ENCODE results near the gene VAV2.

GRCh38 chr9:133878402-133878801 lies 113.7 kb downstream of the VAV2 start:
- TF ChIP-seq POLR2A (IDR thresholded peaks at IDR 0.05; ENCODE audit: low read depth, low read length) = no peak
- no peak for TF ChIP-seq CTCF (conservative IDR thresholded peaks at IDR 0.05; ENCODE audit: low read depth, low read length)
- no peak for TF ChIP-seq RAD21 (IDR thresholded peaks at IDR 0.05; ENCODE audit: low read length)
- TF ChIP-seq FOS (IDR thresholded peaks at IDR 0.05; ENCODE audit: low read depth, low read length) = no peak
- no peak for TF ChIP-seq USF2 (IDR thresholded peaks at IDR 0.05; ENCODE audit: low read depth, low read length)
- TF ChIP-seq SMC3 (IDR thresholded peaks at IDR 0.05; ENCODE audit: low read depth, low read length) = no peak
- no peak for TF ChIP-seq RFX5 (IDR thresholded peaks at IDR 0.05; ENCODE audit: low read depth, low read length)
- TF ChIP-seq BHLHE40 (IDR thresholded peaks at IDR 0.05; ENCODE audit: low read depth, low read length) = no peak
- TF ChIP-seq CHD1 (IDR thresholded peaks at IDR 0.05; ENCODE audit: low read depth, low read length) = no peak
- TF ChIP-seq RCOR1 (IDR thresholded peaks at IDR 0.05; ENCODE audit: insufficient replicate concordance, low read length) = no peak
